Stimulated activated CD8-positive, alpha-beta memory T cell treated with anti-CD3 and anti-CD28 coated beads, Interleukin-12 subunit alpha, Interleukin-12 subunit beta, amount 100 ng/mL, for 24 hours (primary cell): ENCODE measurements around the gene ITPR2.

ENCODE experiments used
- DNase-seq: peaks from one replicate; pipeline ENCODE4 v3.0.0-alpha.2; 2020; ENCODE audit errors: extremely low read depth

ITPR2 gene

GRCh38 chr12:26821212-26821701 is 11.7 kb downstream of the ITPR2 start:
- no peak for DNase-seq

- no peak for DNase-seq
These were observed 14.4 kb downstream of the ITPR2 start for GRCh38 chr12:26818636-26819035.

- no peak for DNase-seq
These were observed 14.8 kb downstream of the ITPR2 start for GRCh38 chr12:26818201-26818600.

- DNase-seq: no peak
These were observed 15.8 kb downstream of the ITPR2 start for GRCh38 chr12:26817183-26817591.

- no peak for DNase-seq
These were observed 19.2 kb downstream of the ITPR2 start for GRCh38 chr12:26813812-26814211.

- DNase-seq: no peak
These were observed 22.7 kb downstream of the ITPR2 start for GRCh38 chr12:26810330-26810729.

GRCh38 chr12:26809611-26810285 is 23.2 kb downstream of the ITPR2 start:
- no peak for DNase-seq

GRCh38 chr12:26808766-26809476 is 24.1 kb downstream of the ITPR2 start:
- DNase-seq: no peak

GRCh38 chr12:26807292-26807691 is 25.7 kb downstream of the ITPR2 start:
- no peak for DNase-seq

- no peak for DNase-seq
These were observed 26.4 kb downstream of the ITPR2 start for GRCh38 chr12:26806556-26806955.

- DNase-seq: no peak
These were observed 27.5 kb downstream of the ITPR2 start for GRCh38 chr12:26805401-26805971.

GRCh38 chr12:26803552-26803951 is 29.4 kb downstream of the ITPR2 start:
- no peak for DNase-seq

GRCh38 chr12:26801486-26801885 is 31.5 kb downstream of the ITPR2 start:
- no peak for DNase-seq

GRCh38 chr12:26800858-26801257 is 32.1 kb downstream of the ITPR2 start:
- DNase-seq: no peak

GRCh38 chr12:26800347-26800746 is 32.6 kb downstream of the ITPR2 start:
- no peak for DNase-seq

- DNase-seq: no peak
These were observed 33.3 kb downstream of the ITPR2 start for GRCh38 chr12:26799741-26800140.

- no peak for DNase-seq
These were observed 34.4 kb downstream of the ITPR2 start for GRCh38 chr12:26798640-26799039.

- no peak for DNase-seq
These were observed 35.0 kb downstream of the ITPR2 start for GRCh38 chr12:26798023-26798422.

- no peak for DNase-seq
These were observed 37.1 kb downstream of the ITPR2 start for GRCh38 chr12:26795910-26796309.

- no peak for DNase-seq
These were observed 41.6 kb downstream of the ITPR2 start for GRCh38 chr12:26791301-26791791.

GRCh38 chr12:26790645-26790994 is 42.4 kb downstream of the ITPR2 start:
- no peak for DNase-seq

GRCh38 chr12:26789731-26790644 is 43.0 kb downstream of the ITPR2 start:
- no peak for DNase-seq
